Measurements from ENCODE around the gene CCDC102A. TPM values are rescaled to one million over a fixed set of nuclear protein-coding genes. Genes with fewer than 3 reads are reported as not detected.

CCDC102A gene
- total RNA-seq, 3 donors from 2014 or later = 1.2 to 16.2 (median 2.5) TPM

GRCh38 chr16:57472665-57473060, 63.7 kb downstream of the CCDC102A start:
- intact Hi-C loops (cut with DNase I, micrococcal nuclease) = no loop called here
- ATAC-seq (peak; percentile 1), DNase-seq (no peak)
- H3K9me3 ChIP-seq = no peaks in the 10 kb centered on the region
- H3K36me3 ChIP-seq (ENCODE audit: low read depth) = peaks cover 20% of the 10 kb centered on the region
- no peak for TF ChIP-seq CTCF (IDR thresholded peaks at IDR 0.05)
- H3K4me1 ChIP-seq (ENCODE audit: low read depth) = peaks cover 19% of the 10 kb centered on the region
- no peak overlapping the region for H3K4me3 ChIP-seq

GRCh38 chr16:57471852-57472664, 64.3 kb downstream of the CCDC102A start:
- ATAC-seq (peak; percentile 77), DNase-seq (peak; percentile 50 to 67 (median 58))
- intact Hi-C loops (cut with DNase I, micrococcal nuclease) = no loop called here
- H3K9me3 ChIP-seq = no peaks in the 10 kb centered on the region
- H3K4me1 ChIP-seq (ENCODE audit: low read depth) = peaks cover 19% of the 10 kb centered on the region
- no peak overlapping the region for H3K4me3 ChIP-seq
- H3K36me3 ChIP-seq (ENCODE audit: low read depth) = peaks cover 20% of the 10 kb centered on the region
- no peak for TF ChIP-seq CTCF (IDR thresholded peaks at IDR 0.05)

GRCh38 chr16:57471209-57471608, 65.2 kb downstream of the CCDC102A start:
- H3K9me3 ChIP-seq = no peaks in the 10 kb centered on the region
- peaks cover 19% of the 10 kb centered on the region for H3K4me1 ChIP-seq (ENCODE audit: low read depth)
- TF ChIP-seq CTCF (IDR thresholded peaks at IDR 0.05) = no peak
- H3K4me3 ChIP-seq = no peak overlapping the region
- intact Hi-C loops (cut with DNase I, micrococcal nuclease) = no loop called here
- H3K36me3 ChIP-seq (ENCODE audit: low read depth) = peaks cover 20% of the 10 kb centered on the region
- ATAC-seq = peak; percentile 2
- no peak for DNase-seq

- Histone ChIP-seq H3K4me3 (no peak overlapping the region), H3K36me3 (ENCODE audit: low read depth) (peaks cover 20% of the 10 kb centered on the region)
- ATAC-seq = peak; percentile 83
These were observed 65.7 kb downstream of the CCDC102A start for GRCh38 chr16:57470711-57471110.

GRCh38 chr16:57469917-57470470, 66.4 kb downstream of the CCDC102A start:
- DNase-seq (no peak), ATAC-seq (no peak)
- no peak overlapping the region for H3K4me3 ChIP-seq
- H3K36me3 ChIP-seq (ENCODE audit: low read depth) = peaks cover 20% of the 10 kb centered on the region
- peaks cover 17% of the 10 kb centered on the region for H3K4me1 ChIP-seq (ENCODE audit: low read depth)
- no peak for TF ChIP-seq CTCF (IDR thresholded peaks at IDR 0.05)
- no peaks in the 10 kb centered on the region for H3K9me3 ChIP-seq
- intact Hi-C loops (cut with DNase I, micrococcal nuclease) = no loop called here

More at GRCh38 chr16:57470711-57471110, 65.7 kb downstream of the CCDC102A start:
- intact Hi-C loops (cut with DNase I, micrococcal nuclease) = no loop called here
- peak; percentile 70 to 76 (median 73) for DNase-seq
- no peak for TF ChIP-seq CTCF (IDR thresholded peaks at IDR 0.05)
- Histone ChIP-seq H3K9me3 (no peaks in the 10 kb centered on the region), H3K4me1 (ENCODE audit: low read depth) (peaks cover 17% of the 10 kb centered on the region)
